Stomach (tissue), 4 donors: ENCODE measurements around the gene ESPN.

Source experiments
- CTCF ChIP-seq, 7 experiments: fragments of 450-650 bp in 4 of 7; fragments of 200-600 bp in 3 of 7; sonication (generic) in 3 of 7; IDR thresholded peaks; one replicate each; pipeline ENCODE4 v1.5.1; 2016 to 2019; ENCODE audit warnings: antibody characterized with exemption in 7 of 7, control low read depth in 2 of 7, mild to moderate bottlenecking in 1 of 7
- POLR2A ChIP-seq, 4 donors: fragments of 450-650 bp; IDR thresholded peaks; one replicate each; pipeline ENCODE4 v1.6.1; 2016; ENCODE audit warnings: antibody characterized with exemption in 4 of 4, control low read depth in 2 of 4, mild to moderate bottlenecking in 1 of 4, moderate library complexity in 1 of 4
- POLR2AphosphoS5 ChIP-seq, 3 donors: sonication (generic); formaldehyde crosslinking; IDR thresholded peaks; one replicate each; pipeline ENCODE4 v1.6.1; 2016; ENCODE audit warnings: antibody characterized with exemption in 3 of 3

GRCh38 chr1:6420454-6421042, 4.0 kb upstream of the ESPN start:
- no peak for TF ChIP-seq POLR2AphosphoS5 (IDR thresholded peaks at IDR 0.05)
- no peak for TF ChIP-seq CTCF (IDR thresholded peaks at IDR 0.05)
- no peak for TF ChIP-seq POLR2A (IDR thresholded peaks at IDR 0.05)
